HG03196 (cell line): Measurements from ENCODE around the gene NEO1.

ENCODE experiments used
- ATAC-seq: cut with Tn5 transposase; IDR thresholded peaks from one replicate; pipeline ENCODE4 v1.9.1; 2021; ENCODE audit not compliant: unreplicated experiment

The NEO1 gene

GRCh38 chr15:73328149-73328820 is 276.0 kb downstream of the NEO1 start:
- ATAC-seq: no peak

GRCh38 chr15:73328981-73329380 is 276.7 kb downstream of the NEO1 start:
- no peak for ATAC-seq

GRCh38 chr15:73329501-73330200 is 277.4 kb downstream of the NEO1 start:
- no peak for ATAC-seq

GRCh38 chr15:73330206-73331051 is 278.2 kb downstream of the NEO1 start:
- no peak for ATAC-seq

DNA sequence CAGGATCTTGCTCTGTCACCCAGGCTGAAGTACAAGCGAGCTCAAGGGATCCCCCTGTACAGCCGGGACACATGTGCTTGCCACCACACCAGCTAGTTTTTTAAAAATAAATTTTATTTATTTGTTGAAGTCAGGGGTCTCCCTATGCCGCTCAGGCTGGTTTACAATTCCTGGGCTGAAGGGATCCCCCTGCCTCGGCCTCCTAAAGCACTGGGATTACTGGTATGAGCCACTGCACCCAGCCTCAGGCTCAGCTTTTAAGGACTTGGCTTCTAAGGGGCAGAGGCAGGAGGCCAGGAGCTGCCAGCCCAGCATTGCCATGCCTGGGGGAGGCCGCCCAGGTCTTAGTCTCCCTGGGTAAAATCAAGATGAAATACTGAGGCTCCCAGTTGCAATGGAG is 279.2 kb downstream of the NEO1 start:
- ATAC-seq: no peak

DNA sequence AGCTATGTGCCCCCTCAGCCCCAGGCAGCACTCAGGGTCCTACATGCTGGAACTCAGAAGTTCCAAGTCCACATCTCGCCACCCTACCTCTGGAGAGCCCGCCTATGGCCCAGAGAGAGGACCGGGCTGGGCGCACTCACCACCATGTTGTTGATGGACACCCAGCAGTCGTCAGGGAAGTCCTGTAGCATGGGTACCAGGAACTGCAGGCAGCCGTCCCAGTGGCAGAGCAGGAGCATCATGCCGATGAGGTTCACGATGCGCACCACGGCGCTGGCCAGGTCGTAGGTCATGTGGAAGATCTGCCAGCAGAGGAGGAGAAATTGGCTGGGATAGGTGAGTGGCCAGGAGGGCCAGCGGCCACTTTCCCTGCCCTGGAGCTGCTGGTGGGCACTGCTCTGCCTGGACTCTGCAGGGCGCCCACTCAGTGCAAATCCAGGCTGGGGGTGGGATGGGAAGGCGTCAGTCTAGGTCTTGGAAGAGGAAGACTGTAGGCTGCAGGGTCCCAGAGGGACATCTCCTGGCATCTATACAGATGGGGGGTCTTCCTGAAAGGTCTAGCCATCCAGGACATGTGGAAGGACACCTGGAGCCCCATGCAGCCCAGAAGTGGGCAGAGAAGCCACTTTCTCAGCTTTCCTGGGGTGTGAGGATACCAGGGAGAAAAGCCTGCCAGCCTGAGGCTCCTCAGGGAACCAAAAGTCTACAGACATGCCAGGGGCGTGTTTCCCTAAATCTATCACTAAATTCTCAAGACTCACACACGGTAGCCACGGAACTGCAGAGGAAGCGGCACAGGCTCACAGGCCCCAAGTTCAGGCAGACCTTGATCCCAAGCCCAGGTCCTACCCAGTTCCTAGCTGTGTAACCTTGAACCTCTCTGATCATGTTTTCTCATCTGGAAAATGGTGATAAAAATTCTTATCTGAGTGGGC is 280.0 kb downstream of the NEO1 start:
- no peak for ATAC-seq

DNA sequence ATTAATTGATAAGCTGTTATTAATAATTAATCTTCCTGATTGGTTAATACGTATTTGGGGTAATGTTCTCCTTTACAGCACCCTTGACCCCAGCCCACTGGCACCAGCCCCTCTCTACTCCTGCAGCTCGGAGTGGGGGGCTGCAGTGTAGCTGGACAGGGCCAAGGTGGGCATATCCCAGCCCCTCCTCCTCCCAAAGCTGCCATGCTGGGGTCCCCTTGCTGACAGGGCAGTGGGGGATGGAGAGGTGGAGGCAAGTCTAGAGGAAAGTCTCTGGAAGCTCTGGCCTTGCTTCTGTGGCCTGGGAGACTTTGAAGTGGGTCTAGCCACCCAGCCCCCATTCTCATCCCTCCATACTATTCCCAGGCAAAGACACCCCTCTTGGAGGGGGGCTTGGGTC is 280.7 kb downstream of the NEO1 start:
- no peak for ATAC-seq

DNA sequence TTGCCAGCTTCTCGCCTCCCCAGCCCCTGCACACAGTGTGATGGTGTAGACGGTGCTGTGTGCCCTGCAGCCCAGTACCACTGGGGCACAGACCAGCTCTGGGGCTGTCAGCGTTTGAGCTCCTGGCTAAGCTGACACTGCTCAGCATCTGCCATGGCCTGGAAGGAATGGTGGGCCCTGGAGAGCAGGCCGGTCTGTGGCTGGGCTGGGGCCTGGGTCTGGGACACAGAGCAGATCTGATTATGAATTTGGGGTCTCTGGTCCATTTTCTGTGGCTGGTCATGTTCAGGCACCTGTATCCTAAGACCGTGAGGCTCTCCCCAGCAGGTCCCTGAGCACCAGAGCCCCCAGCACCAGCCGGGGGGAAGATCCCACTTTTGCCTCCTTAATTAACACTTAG is 281.8 kb downstream of the NEO1 start:
- ATAC-seq: no peak

- no peak for ATAC-seq
Observed at GRCh38 chr15:73335026-73335425, 282.8 kb downstream of the NEO1 start.

GRCh38 chr15:73335471-73335870 is 283.2 kb downstream of the NEO1 start:
- ATAC-seq: no peak

DNA sequence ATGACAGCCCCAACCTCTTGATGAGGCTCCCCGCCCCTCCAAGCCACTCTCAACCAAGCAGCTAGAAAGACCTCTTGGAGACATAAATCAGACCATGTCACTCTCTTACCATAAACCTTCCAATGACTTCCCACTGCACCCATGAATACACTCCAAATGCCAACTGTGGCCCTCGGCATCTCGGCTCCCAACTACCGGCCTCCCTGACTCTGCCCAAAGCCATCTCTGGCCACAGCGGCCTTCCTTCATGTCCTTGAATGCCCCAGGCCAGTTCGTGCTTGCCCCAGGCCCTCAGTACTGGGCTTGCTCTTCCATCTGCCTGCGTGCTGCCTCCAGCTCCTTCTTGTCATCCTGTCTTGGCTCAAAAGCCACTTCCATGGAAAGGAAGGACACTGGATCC is 284.5 kb downstream of the NEO1 start:
- ATAC-seq: no peak

GRCh38 chr15:73337187-73337586 is 284.9 kb downstream of the NEO1 start:
- ATAC-seq: no peak

DNA sequence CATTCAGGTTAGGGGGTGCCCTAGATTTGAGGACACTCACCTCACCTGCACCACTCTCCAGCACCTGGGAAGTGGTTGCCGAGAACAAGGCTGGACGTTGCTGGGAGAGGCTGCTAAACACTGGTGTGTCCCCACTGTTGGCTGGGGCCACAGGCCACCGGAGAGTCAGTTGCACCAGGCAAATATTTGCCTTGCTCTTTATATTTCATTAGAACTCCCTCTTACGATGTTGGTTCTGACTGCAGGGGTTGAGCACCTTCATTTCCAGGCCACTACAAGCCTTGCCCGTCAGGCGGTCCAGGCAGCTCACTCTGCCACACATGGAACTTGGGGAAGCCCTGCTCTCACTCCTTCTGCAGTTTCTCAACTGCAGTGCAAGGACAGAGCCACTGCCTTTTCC is 285.8 kb downstream of the NEO1 start:
- no peak for ATAC-seq

- no peak for ATAC-seq
Observed at GRCh38 chr15:73338606-73339374, 286.5 kb downstream of the NEO1 start.

DNA sequence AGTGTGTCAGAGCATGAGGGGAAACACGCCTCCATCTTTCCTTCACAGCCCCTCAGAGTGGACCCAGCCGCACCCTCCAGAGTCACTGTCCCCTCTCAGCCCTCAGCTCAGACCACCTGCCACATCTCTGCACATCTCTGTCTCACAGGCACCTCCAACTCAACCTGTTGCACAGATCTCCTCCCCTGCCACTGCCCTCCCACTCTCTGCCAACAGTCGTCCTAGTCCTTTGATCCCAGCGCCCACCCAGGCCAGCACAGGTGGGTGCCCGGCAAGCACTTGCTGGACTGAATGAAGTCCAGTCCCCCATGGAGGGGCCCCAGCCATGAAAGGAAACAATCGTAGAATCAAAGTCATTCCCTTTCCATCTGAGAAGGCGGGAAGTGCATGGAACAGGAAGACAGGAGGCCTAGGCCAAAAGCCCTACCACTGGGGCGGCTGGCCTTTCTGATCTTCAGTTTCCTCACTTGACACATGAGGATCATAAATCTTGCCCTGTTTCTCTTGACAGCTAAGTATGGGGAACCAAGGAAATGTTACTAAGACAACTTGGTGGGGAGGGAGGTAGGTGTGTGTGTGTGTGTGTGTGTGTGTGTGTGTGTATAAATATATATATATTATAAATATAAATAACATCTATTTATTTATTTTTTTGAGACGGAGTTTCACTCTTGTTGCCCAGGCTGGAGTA is 288.4 kb downstream of the NEO1 start:
- no peak for ATAC-seq

DNA sequence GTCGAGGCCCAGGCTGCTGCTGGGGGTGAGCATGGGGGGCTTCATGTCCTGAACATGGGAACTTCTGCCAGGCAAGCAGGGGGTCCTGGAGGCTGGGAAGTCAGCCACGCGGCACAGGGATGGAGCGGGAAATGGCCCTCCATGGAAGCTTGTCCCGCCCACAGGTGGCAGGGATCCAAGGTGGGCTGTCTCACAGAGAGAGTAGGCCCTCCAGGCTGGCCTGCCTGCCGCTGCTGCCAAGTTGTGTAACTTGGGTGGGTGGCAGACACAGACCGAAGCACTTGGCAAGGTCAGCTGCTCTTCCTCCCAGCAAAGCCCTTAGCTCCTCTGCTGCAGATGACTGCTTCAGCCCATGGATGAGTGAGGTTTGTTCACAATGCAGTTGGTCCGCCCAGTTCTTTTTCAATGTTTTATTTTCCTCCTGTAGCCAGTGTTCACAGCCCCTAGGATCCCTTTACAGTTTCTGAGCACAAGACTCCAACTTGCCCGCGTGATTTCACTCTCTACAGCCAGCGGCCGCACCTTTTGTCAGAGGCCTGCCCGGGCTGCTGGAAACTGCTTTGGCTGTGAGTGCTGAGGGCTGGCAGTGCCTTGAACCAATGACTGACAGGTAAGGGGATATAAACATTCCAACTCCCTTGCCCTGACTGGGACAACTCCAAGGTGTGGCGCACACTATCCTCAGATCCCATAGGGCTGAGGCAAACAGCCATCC is 289.8 kb downstream of the NEO1 start:
- no peak for ATAC-seq

GRCh38 chr15:73344056-73344455 is 291.8 kb downstream of the NEO1 start:
- no peak for ATAC-seq

DNA sequence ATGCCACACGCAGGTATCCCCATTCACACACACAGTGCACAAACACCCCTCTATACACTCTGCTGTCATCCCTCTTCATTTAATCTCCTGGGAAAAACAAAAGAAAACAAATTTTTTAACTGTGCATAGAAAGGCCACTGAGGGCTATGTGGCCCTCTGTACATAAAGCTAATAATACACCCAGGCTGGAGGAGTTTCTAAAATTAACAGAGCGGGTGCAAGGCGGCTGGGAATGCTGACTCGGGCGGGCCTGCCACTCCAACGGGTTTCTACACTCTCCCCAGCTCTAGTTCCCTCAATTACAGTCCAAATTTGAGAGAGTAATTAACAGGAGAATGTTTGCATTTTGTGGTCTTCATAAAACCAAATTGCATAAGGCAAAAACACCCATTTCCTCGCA is 293.4 kb downstream of the NEO1 start:
- no peak for ATAC-seq
